ENCODE data around the gene S100A2.
"Not testable (repeated sequence)": the region's sequence is repeated elsewhere in the genome, so short reads cannot be mapped to it uniquely, and the experiment has no call there.

The S100A2 gene

GRCh38 chr1:153588033-153588432, 22.4 kb upstream of the S100A2 start:
- not testable (repeated sequence) for DNase-seq

- no peak for DNase-seq
Observed at GRCh38 chr1:153587314-153587713, 21.7 kb upstream of the S100A2 start.

- DNase-seq = no peak
Observed at GRCh38 chr1:153586347-153586746, 20.7 kb upstream of the S100A2 start.

GRCh38 chr1:153585006-153585405, 19.4 kb upstream of the S100A2 start:
- no peak for DNase-seq

GRCh38 chr1:153583976-153584375, 18.3 kb upstream of the S100A2 start:
- DNase-seq = no peak

- not testable (repeated sequence) for DNase-seq
Observed at GRCh38 chr1:153583514-153583913, 17.9 kb upstream of the S100A2 start.

GRCh38 chr1:153582836-153583235, 17.2 kb upstream of the S100A2 start:
- not testable (repeated sequence) for DNase-seq

GRCh38 chr1:153578936-153579335, 13.3 kb upstream of the S100A2 start:
- DNase-seq = no peak

GRCh38 chr1:153578490-153578889, 12.8 kb upstream of the S100A2 start:
- DNase-seq = no peak

GRCh38 chr1:153577624-153578051, 12.0 kb upstream of the S100A2 start:
- no peak for DNase-seq

- DNase-seq = no peak
Observed at GRCh38 chr1:153577138-153577537, 11.5 kb upstream of the S100A2 start.

- not testable (repeated sequence) for DNase-seq
Observed at GRCh38 chr1:153575497-153575896, 9.9 kb upstream of the S100A2 start.

- DNase-seq = not testable (repeated sequence)
Observed at GRCh38 chr1:153575081-153575491, 9.4 kb upstream of the S100A2 start.

GRCh38 chr1:153573351-153573750, 7.7 kb upstream of the S100A2 start:
- DNase-seq = no peak

GRCh38 chr1:153572569-153573015, 6.9 kb upstream of the S100A2 start:
- DNase-seq = peak; percentile 70

GRCh38 chr1:153571706-153572105, 6.1 kb upstream of the S100A2 start:
- DNase-seq = no peak

GRCh38 chr1:153570874-153571273, 5.2 kb upstream of the S100A2 start:
- DNase-seq = no peak

- no peak for DNase-seq
Observed at GRCh38 chr1:153569465-153569864, 3.8 kb upstream of the S100A2 start.

- peak; percentile 95 for DNase-seq
Observed at GRCh38 chr1:153568367-153569099, 2.9 kb upstream of the S100A2 start.

- no peak for DNase-seq
Observed at GRCh38 chr1:153567621-153568366, 2.1 kb upstream of the S100A2 start.

GRCh38 chr1:153566414-153567371, 1.0 kb upstream of the S100A2 start:
- DNase-seq = peak; percentile 88

GRCh38 chr1:153563991-153564390, 1.7 kb downstream of the S100A2 start:
- no peak for DNase-seq

GRCh38 chr1:153563483-153563901, 2.2 kb downstream of the S100A2 start:
- DNase-seq = no peak

Data from right forelimb (tissue), 1 donor.